NCI-H460 (cell line): ENCODE results near the gene B3GNT3. TPM values are rescaled to one million over a fixed set of nuclear protein-coding genes. Genes with fewer than 3 reads are reported as not detected.

Source experiments
- DNase-seq: peaks from one replicate; pipeline ENCODE4 v3.0.0-alpha.2; 2016; ENCODE audit warnings: low read depth; ENCODE audit errors: extremely low read depth
- total RNA-seq: library from RNA; depleted of rRNA; stranded (reverse); fragments of >200 nt; shearing (Covaris generic); gene quantifications from 2 replicates; pipeline ENCODE4 v1.2.3, GENCODE V29; 2014

B3GNT3 gene
- total RNA-seq, 1 experiment from 2014 or later, result 0.05 TPM

GRCh38 chr19:17830567-17831418 lies 35.9 kb downstream of the B3GNT3 start:
- DNase-seq, result peak; percentile 80

DNA sequence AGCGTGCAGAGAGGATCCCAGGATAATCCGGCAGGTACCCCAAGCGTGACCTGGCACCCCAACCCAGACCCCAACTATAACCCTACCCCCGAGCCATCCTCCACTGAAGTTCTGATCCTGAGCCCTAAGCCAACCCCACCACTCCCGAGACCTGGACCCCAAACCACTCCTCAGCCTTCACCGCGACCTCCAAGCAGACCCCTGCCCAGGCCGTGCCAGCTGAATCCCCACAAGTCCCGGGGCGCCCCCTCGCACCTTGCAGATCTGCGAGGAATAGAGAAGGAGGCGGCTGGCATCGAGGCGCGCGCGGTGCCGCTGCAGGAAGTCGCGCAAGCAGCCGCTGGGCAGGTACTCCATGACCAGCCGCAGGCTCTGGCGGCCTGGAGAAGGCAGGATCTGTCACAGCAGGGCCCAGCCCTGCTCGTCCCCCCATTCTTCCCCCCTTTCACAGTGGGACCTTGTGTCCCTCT lies 36.5 kb downstream of the B3GNT3 start:
- no peak for DNase-seq

DNA sequence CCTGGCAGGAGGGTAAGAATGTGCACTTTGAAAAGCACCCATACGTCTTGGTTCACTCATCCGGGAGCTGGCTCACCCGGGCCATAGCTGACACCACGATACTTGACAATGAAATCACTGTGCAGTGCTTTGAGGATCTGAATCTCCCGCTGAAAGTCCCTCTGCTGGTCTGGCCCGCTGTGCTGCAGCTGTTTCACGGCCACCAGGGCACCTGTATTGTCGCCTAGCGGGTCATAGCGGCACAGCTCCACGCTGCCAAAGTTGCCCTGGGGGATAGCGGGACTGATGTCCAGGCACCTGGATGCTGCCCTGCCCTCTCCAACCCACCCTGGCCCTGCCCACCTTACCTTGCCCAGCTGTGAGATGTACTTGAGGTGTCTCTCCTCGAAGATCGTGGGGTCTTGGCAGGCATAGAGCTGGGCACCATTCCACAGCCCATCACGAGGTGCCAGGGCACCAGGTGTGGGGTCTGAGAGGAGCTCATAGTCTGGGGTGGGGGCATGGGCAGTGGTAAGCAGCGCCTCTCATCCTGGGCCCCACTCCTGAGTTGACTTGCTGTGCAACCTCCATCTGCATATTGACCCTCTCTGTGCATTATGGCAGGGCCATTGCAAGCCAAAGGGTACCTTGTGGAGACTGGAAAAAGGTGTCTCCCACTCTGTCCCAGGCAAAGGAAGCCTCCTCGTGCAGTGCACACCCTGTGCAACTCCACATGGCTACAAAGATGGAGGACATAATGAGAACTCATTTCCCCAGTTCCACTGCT lies 37.7 kb downstream of the B3GNT3 start:
- DNase-seq, result no peak

- no peak for DNase-seq
Measured at GRCh38 chr19:17834350-17835181, 39.6 kb downstream of the B3GNT3 start.

- DNase-seq, result no peak
Measured at GRCh38 chr19:17835182-17836006, 40.5 kb downstream of the B3GNT3 start.

- DNase-seq, result no peak
Measured at GRCh38 chr19:17836530-17836929, 41.6 kb downstream of the B3GNT3 start.

- DNase-seq, result no peak
Measured at GRCh38 chr19:17837972-17838371, 43.0 kb downstream of the B3GNT3 start.

GRCh38 chr19:17840019-17840418 lies 45.1 kb downstream of the B3GNT3 start:
- no peak for DNase-seq

GRCh38 chr19:17841371-17841809 lies 46.5 kb downstream of the B3GNT3 start:
- no peak for DNase-seq

- peak; percentile 91 for DNase-seq
Measured at GRCh38 chr19:17841810-17842662, 47.1 kb downstream of the B3GNT3 start.

DNA sequence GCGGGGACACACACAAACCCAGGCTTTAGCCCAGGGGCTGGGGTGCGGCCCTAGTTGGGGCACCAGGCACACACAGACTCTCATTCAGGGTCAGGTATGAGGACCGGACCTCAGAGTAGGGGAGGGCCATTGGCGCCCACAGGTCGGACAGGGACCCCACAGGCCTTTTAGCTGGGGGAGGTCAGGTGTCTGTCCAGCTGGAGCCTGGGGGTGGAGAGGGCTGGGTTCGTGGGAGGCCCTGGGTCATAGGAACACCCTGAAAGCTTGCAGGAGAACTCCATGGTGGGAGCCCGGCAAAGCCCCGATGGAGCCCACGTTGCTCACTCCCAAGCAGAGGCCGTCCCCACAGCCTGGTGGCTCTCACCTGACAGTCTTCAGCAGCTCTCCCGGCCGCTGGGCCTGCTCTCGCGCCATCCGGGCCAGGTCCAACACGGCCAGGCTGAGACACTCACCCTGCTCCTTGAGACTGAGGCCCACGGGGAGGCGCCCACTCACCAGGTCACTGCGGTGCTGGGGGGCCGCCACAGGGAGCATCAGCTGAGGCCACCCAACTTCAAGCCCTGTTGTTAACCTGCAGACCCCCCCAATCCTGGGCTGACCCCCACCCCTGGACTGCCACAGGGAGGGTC lies 47.8 kb downstream of the B3GNT3 start:
- no peak for DNase-seq

DNA sequence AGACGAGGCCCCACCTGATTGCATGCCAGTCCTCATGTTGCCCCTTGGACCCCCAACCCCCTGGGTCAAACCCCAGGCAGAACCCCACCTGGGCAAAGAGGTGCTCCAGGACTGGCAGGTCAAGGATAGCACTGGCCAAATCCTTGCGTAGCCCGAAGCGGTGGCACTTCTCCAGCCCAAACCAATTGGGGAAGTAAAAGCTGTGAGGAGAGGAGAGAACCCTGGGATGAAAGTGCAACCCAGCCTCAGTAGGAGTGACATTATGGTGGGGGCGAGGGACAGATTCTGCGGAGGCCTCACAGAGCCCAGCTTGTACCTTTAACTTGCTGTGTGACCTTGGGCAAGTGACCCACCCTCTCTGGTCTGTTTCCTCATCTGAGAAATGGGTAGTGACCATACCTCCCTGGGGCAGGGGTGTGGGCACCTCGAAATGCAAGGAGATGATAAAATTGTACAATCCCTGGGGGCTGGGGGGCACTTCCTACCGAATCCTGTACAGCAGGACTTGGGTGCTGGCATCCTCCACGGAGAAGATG lies 48.4 kb downstream of the B3GNT3 start:
- no peak for DNase-seq

DNA sequence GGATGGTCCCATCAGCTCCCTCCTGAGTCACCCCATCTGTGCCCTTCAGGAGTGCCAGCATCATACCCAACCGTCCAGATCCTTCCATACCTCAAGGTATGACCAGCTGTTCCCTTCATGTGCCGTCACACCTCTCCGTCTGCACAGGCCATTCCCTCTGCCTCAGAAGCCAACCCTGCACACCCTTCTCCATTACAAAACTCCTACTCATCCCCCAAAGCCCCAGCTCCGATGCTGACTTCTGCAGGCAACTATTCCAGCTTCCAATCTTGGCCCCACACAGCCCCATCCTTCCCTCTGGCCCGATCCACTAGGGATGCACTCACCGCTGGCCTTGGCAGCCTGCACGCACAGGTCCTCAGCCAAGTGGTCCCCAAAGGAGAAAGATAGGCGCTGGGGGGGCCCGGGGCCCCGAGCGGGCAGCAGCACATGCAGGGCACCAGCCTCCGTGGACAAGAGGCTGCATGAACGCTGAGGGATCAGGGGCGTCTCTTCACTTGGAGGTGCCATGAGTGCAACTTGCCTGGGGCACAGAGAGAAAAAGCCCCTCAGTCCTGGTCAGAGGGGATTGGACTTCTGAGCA lies 49.1 kb downstream of the B3GNT3 start:
- no peak for DNase-seq

DNA sequence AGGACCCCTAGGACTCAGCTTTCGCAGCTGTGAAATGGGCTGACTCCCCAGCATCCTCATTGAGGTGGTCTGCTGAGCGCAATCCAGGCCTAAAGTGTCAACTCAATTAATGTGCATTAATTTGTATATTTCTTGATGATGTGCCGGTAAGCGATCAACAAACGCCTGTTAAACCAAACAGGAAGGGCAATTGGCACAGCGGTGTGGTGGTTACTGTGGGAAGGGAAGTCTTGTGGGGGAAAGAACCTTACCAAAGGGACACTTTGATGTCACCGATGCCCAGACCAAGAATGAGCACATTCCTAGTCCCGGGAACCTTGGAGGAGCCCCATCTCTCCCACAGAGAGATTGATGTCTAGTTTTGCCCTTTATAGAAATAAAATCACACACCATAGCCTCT lies 51.2 kb downstream of the B3GNT3 start:
- no peak for DNase-seq

- no peak for DNase-seq
Measured at GRCh38 chr19:17847538-17848366, 52.8 kb downstream of the B3GNT3 start, which contains the start of gene JAK3. Gene JAK3, minus strand, starts transcription at chr19:17847982. Its CDS starts 3,565 bp downstream, at chr19:17844417.

- DNase-seq, result no peak
Measured at GRCh38 chr19:17848595-17849292, 53.8 kb downstream of the B3GNT3 start.
